Smooth muscle cell of the umbilical artery (primary cell): ENCODE measurements around the gene ATP5PD. TPM values are rescaled to one million over a fixed set of nuclear protein-coding genes. Genes with fewer than 3 reads are reported as not detected.

ENCODE experiments used
- total RNA-seq: library from RNA; depleted of rRNA; stranded (reverse); fragments of >200 nt; gene quantifications from 2 replicates; pipeline ENCODE4 v1.2.3, GENCODE V29; 2014

The ATP5PD gene
- total RNA-seq = 202 and 315 TPM in 2 replicates

GRCh38 chr17:75046407-75047289 lies at the start of gene ATP5PD, which contains the start of gene KCTD2:
Gene ATP5PD, minus strand, starts transcription at chr17:75046969. Its CDS starts 4,319 bp downstream, at chr17:75042650.
Gene KCTD2, plus strand, starts transcription at chr17:75047225. Its CDS starts 26 bp downstream, at chr17:75047251.

GRCh38 chr17:75087558-75088453 lies 41.0 kb upstream of the ATP5PD start, which contains the start of gene SLC16A5:
Gene SLC16A5, plus strand, starts transcription at chr17:75087954. Its CDS starts 5,683 bp downstream, at chr17:75093637.

GRCh38 chr17:75012346-75013091 lies 34.2 kb downstream of the ATP5PD start, which contains the start of gene MRPL58:
Gene MRPL58, plus strand, starts transcription at chr17:75012670. Its CDS starts 17 bp downstream, at chr17:75012687.

Other genes starting within 250 kb of the ATP5PD start
- gene GRIN2C, start 187.1 kb downstream of the ATP5PD start, total RNA-seq = 0.18 and 0.30 TPM in 2 replicates
- gene FDXR, start 174.0 kb downstream of the ATP5PD start, total RNA-seq = 45.0 and 52.9 TPM in 2 replicates
- gene FADS6, start 153.3 kb downstream of the ATP5PD start, total RNA-seq = not detected in 2 replicates
- gene USH1G, start 123.7 kb downstream of the ATP5PD start, total RNA-seq = not detected in 2 replicates
- not detected in 2 replicates for gene OTOP2, start 122.7 kb downstream of the ATP5PD start, total RNA-seq
- gene OTOP3, start 111.1 kb downstream of the ATP5PD start, total RNA-seq = not detected in 2 replicates
- 0.18 and 0.30 TPM in 2 replicates for gene HID1, start 74.2 kb downstream of the ATP5PD start, total RNA-seq
- 19.9 and 47.2 TPM in 2 replicates for gene CDR2L, start 59.3 kb downstream of the ATP5PD start, total RNA-seq
- 18.8 and 22.0 TPM in 2 replicates for gene MRPL58, start 34.3 kb downstream of the ATP5PD start, total RNA-seq
- gene KCTD2, start 256 bp upstream of the ATP5PD start, total RNA-seq = 12.2 and 20.9 TPM in 2 replicates
- gene SLC16A5, start 41.0 kb upstream of the ATP5PD start, total RNA-seq = 7.4 and 12.3 TPM in 2 replicates
- 1.8 and 2.8 TPM in 2 replicates for gene ARMC7, start 63.0 kb upstream of the ATP5PD start, total RNA-seq
- 23.8 and 29.9 TPM in 2 replicates for gene NT5C, start 84.8 kb upstream of the ATP5PD start, total RNA-seq
- gene JPT1, start 107.5 kb upstream of the ATP5PD start, total RNA-seq = 93.2 and 179 TPM in 2 replicates
- gene SUMO2, start 136.0 kb upstream of the ATP5PD start, total RNA-seq = 79.5 and 89.1 TPM in 2 replicates
- gene NUP85, start 158.7 kb upstream of the ATP5PD start, total RNA-seq = 18.7 and 24.6 TPM in 2 replicates
- 9.8 and 17.8 TPM in 2 replicates for gene GGA3, start 214.6 kb upstream of the ATP5PD start, total RNA-seq
- gene MRPS7, start 214.9 kb upstream of the ATP5PD start, total RNA-seq = 28.9 and 32.4 TPM in 2 replicates
- gene MIF4GD, start 224.3 kb upstream of the ATP5PD start, total RNA-seq = 5.6 and 6.2 TPM in 2 replicates
- 4.8 and 8.6 TPM in 2 replicates for gene SLC25A19, start 242.5 kb upstream of the ATP5PD start, total RNA-seq